ENCODE measurements around the gene DHRS3. TPM values are rescaled to one million over a fixed set of nuclear protein-coding genes. Genes with fewer than 3 reads are reported as not detected.

Gene DHRS3
- total and polyA plus RNA-seq, 2 of the 13 experiments (the other 11 are each of a cell fraction or from before 2014, with no cell fraction given): 48.5 to 90.5 TPM

DNA sequence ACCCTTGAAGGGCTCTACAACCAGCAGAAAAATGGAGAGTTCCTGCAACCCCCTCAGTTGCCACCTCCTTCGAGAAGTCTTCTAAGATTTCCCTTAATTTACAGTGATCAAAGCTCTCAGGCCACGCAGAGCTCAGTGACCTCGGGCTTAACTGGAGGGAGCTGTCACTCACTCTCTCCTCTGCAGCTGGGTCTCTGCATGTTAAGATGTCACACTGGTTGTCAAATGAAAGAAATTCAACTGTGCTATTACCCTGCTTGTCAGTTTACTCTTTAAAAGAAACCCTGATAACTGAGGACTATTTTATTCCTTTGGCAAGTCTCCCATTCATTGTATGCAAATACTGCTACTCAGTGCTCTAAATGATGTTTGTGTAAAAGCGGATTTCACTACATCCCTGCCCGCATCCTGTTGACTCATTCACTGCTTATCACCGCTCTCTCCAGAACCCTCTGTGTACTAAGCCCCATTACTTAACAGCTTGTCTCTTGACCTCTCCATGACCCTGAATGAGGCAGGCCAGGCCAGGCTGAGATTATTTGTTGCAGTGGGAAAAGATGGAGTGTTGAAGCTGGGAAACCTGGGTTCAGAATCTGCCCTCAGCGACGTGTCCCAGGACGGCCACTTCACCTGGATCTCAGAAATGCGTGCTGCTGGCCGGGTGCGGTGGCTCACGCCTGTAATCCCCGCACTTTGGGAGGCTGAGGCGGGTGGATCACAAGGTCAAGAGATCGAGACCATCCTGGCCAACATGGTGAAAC is 13.7 kb downstream of the DHRS3 start (continued):
- TF ChIP-seq GTF2F1 (IDR thresholded peaks at IDR 0.05; ENCODE audit: low read length): no peak
- TF ChIP-seq KLF15 (CRISPR knock-in tag; IDR thresholded peaks at IDR 0.05; ENCODE audit: borderline replicate concordance): no peak
- no peak for TF ChIP-seq PAWR (CRISPR knock-in tag; IDR thresholded peaks at IDR 0.05; ENCODE audit: borderline replicate concordance)
- TF ChIP-seq NFYB (CRISPR knock-in tag; IDR thresholded peaks at IDR 0.05): no peak
- TF ChIP-seq ZNF672 (CRISPR knock-in tag; IDR thresholded peaks at IDR 0.05): no peak
- TF ChIP-seq, protein P1, sequence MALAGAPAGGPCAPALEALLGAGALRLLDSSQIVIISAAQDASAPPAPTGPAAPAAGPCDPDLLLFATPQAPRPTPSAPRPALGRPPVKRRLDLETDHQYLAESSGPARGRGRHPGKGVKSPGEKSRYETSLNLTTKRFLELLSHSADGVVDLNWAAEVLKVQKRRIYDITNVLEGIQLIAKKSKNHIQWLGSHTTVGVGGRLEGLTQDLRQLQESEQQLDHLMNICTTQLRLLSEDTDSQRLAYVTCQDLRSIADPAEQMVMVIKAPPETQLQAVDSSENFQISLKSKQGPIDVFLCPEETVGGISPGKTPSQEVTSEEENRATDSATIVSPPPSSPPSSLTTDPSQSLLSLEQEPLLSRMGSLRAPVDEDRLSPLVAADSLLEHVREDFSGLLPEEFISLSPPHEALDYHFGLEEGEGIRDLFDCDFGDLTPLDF (CRISPR knock-in tag; IDR thresholded peaks at IDR 0.05): no peak
- TF ChIP-seq ZNF800 (CRISPR knock-in tag; IDR thresholded peaks at IDR 0.05): no peak
- TF ChIP-seq LCORL (IDR thresholded peaks at IDR 0.05): no peak
- peak; percentile 82 for TF ChIP-seq LCORL (CRISPR knock-in tag; IDR thresholded peaks at IDR 0.05)
- no peak for TF ChIP-seq NFKB2 (CRISPR knock-in tag; IDR thresholded peaks at IDR 0.05; ENCODE audit: borderline replicate concordance)
- no peak for TF ChIP-seq ZNF432 (CRISPR knock-in tag; IDR thresholded peaks at IDR 0.05; ENCODE audit: borderline replicate concordance)
- TF ChIP-seq MTF2 (CRISPR knock-in tag; IDR thresholded peaks at IDR 0.05; ENCODE audit: borderline replicate concordance): no peak
- TF ChIP-seq HBP1 (CRISPR knock-in tag; IDR thresholded peaks at IDR 0.05; ENCODE audit: low read depth): 0 out of 2 replicates have a peak, but pooled peaks have one; percentile 54
- no peak for TF ChIP-seq ZNF451 (CRISPR knock-in tag; IDR thresholded peaks at IDR 0.05)
- no peak for TF ChIP-seq FIP1L1 (IDR thresholded peaks at IDR 0.05; ENCODE audit: borderline replicate concordance, insufficient read depth, low read depth, low read length)
- TF ChIP-seq ZKSCAN1 (IDR thresholded peaks at IDR 0.05; ENCODE audit: low read length): no peak
- peak; percentile 95 for TF ChIP-seq CBFB (CRISPR knock-in tag; IDR thresholded peaks at IDR 0.05)
- TF ChIP-seq RNF2 (conservative IDR thresholded peaks at IDR 0.05; ENCODE audit: low read depth): no peak
- TF ChIP-seq FOXJ3 (CRISPR knock-in tag; IDR thresholded peaks at IDR 0.05; ENCODE audit: borderline replicate concordance): peak; percentile 22; the same call in 1 of the 2 replicates
- TF ChIP-seq ADNP (CRISPR knock-in tag; IDR thresholded peaks at IDR 0.05): no peak
- TF ChIP-seq ZNF441 (CRISPR knock-in tag; IDR thresholded peaks at IDR 0.05; ENCODE audit: borderline replicate concordance): peak; percentile 92
- TF ChIP-seq SOX6 (IDR thresholded peaks at IDR 0.05): no peak
- TF ChIP-seq SOX6 (CRISPR knock-in tag; IDR thresholded peaks at IDR 0.05): peak; percentile 99
- TF ChIP-seq CSRNP2 (CRISPR knock-in tag; conservative IDR thresholded peaks at IDR 0.05; ENCODE audit: low read depth): no peak
- TF ChIP-seq PTBP1 (IDR thresholded peaks at IDR 0.05; ENCODE audit: low read depth, low read length, poor library complexity, severe bottlenecking): no peak
